GM18505 (cell line): Measurements from ENCODE around the gene POU2F1.

ENCODE experiments used
- ATAC-seq: cut with Tn5 transposase; IDR thresholded peaks from one replicate; pipeline ENCODE4 v1.9.1; 2021; ENCODE audit not compliant: unreplicated experiment
- POLR2A ChIP-seq: IDR thresholded peaks from 4 replicates; pipeline ENCODE4 v1.6.1; 2011; ENCODE audit warnings: borderline replicate concordance; ENCODE audit not compliant: insufficient read depth, insufficient read length; ENCODE audit errors: extremely low read depth

Gene POU2F1

DNA sequence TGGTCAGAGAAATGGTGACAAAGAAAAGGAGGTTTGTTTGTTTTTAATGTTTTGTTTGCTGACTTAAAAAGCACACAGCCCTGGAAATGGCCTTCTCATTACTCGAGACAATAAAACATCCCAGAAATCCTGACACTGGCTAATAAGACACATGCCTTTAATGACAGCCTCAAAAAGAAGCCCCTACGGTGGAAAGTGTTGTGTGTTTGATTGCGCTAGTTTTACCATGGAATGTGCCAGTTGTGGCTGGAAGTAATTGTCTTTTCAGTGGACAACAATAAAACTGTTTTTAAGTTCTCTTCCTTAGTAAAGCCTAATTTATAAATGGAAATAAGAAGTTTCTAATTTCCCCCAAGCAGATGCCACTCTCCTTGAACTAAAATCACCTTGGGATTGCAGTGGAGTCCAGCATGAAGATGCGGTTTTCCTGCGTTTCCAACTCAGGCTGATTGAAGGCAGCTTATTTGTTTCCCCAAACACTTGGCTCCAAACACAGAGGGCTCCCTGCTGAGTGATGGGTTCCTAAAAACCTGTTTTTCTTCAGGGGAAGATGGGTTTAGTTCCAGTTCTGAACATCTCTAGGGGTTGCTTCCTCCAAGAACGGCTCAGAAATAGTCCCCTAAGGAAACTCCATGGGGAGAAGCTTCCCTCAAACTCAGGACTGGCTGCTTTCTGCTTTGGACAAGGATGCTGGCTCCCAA, 243.3 kb downstream of the POU2F1 start:
- TF ChIP-seq POLR2A, result no peak
- no peak for ATAC-seq

DNA sequence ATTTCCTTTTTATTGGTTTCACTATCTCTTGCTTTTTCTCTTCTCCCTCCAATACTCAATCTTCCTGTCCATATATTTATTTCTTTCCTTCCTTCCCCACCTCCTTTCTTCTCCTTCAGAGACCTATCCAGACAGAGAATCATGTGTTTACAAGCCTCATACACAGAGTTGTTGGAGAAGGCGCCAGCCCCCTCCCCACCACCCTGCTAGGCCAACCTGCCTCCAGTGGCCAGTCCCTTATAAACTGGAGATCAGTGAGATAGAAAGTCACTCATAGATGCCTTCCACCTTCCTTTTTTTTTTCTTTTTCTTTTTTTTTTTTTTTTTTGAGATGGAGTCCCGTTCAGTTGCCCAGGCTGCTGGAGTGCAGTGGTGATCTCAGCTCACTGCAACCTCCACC, 244.3 kb downstream of the POU2F1 start:
- ATAC-seq, result no peak
- no peak for TF ChIP-seq POLR2A

DNA sequence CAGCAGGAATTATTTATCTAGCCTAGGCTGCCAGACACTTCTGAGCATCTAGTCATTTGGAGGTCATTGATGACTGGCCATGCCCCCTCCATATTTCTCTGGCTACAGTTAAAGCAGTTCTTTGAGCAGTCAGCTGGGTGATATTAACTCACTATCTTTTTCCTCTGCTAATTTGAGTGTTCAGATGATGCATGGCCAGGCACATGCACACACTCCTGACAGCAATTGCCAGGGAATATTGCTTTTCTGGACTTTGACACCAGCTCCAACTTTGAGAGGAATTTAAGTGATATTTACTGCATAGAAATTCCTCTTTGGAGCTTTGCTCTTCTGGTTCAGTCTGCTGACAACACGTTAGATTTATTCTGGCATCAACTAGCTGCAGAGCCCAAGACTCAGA, 245.1 kb downstream of the POU2F1 start:
- no peak for ATAC-seq
- no peak for TF ChIP-seq POLR2A

DNA sequence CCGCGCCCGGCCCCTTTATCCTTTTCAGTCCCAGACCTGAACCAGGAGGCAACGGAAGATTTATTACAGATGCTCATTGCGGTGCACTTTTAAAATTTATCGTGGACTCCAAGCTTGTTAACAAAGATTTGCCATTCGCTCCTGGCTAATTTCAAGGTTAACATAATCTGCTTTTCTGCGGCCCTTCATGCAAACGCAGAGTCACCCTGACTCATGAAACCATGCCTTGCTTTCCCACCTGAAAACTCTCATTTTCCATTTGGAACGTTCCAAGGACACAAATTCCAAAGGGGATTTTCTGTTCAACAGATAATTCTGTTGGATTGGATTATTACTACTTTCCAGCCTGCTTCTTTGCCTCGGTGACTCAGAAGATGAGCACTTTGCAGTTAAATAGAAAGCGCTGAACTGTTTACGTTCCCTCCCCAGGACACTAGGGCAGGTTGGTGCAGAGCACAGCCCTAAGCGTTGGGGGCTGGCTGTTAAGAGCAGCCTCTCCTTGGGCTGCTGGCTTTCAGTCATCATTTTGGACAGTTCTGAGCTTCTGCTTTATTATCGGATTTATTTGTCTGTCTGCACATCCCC, 246.5 kb downstream of the POU2F1 start:
- ATAC-seq, result no peak
- no peak for TF ChIP-seq POLR2A

DNA sequence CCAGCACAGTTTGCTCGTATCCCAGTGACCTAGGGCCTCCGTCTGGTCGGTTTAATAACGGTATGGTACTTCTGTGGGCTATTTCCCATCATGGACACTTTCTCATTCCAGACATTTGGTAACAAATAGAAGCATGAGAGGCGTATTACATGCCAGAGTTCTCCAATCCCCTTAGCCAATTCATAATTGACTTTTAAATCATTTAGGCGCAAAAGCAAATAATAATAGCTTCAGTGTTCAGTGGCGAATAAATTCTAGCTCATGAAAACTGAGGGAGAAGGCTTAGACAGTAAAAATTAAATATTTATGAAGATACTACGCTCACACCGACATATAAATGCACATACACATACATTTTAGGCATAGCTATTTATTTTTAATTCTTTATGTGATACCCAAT, 247.1 kb downstream of the POU2F1 start:
- no peak for ATAC-seq
- TF ChIP-seq POLR2A, result no peak

DNA sequence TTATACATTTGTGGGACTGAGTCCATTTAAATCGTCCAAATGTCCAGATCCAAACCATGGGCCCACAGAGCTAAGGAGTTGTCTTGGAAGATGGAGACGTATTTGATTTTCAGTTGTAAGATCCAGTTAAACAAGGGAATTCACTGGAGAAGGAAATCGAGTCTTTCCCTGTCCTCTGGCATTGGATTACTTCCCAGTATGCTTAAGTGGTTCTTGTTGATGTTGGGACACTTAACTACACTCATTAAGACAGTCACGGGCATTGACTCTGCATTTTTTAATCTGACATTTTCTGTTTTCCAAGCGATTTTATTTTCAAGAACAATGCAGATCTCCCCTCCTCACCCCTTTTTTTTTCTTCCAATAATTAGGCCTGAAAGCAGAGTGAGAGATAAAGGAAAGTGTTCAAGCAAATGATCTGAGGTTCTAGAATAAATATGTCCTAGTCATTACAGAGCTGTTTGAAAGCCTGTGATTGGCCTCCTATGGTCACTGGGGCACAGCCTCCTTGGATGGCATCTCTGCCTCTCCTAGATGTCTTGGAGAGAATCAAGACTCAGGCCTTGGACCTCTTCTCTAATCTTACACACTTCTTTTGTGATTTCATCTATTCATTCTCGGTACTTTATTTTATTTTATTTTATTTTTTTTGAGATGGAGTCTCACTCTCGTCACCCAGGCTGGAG, 248.7 kb downstream of the POU2F1 start:
- no peak for ATAC-seq
- no peak for TF ChIP-seq POLR2A

DNA sequence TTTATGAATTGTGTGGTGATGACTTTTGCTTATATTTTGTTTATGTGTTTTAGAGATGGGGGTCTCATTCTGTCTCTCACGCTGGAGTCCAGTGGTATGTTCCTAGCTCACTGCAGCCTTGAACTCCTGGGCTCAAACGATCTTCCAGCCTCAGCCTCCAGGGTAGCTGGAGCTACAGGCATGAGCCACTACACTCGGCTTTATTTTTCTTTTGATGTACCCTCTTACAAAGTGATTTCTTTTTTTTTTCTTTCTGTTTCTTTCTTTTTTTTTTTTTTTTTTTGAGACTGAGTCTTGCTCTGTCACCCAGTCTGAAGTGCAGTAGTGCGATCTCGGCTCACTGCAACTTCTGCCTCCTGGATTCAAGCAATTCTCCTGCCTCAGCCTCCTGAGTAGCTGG, 250.9 kb downstream of the POU2F1 start:
- ATAC-seq, result no peak

DNA sequence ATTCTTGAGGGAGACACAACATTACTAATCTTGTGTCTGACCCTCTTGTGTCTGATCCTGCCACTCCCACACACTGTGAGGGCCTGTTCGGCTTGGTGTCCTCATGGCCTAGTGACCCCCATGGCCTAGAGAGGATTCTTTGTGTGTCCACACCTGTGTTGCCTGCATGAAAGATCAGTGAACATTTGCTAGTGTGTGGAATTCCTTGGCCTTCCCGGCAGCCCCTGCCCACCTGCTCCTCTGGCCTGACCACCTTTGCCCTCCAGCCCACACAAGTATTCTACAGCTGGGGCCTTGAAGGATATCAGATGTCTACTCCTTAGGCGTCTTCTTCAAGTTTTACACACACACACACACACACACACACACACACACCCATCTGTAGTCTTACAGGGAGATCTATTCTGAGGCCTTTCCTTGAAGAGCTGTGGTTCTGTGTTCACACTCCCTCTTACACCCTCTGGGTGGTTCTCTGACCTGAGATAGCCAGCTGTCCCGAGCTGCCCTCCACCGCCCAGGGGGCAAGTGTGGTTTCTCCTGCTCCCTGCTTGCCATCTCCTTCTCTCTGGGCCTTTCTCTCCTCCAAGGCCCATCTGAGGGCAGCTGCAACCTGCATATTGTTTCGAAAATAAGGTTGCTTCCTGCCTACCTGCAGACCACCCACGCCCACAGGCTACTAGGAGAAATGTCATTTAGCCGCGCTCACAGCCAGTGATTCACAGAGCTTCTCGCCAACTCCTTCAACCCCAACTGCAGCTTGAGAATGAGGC, 252.3 kb downstream of the POU2F1 start:
- no peak for ATAC-seq
- TF ChIP-seq POLR2A, result no peak

More for the DNA sequence above, 250.9 kb downstream of the POU2F1 start:
- no peak for TF ChIP-seq POLR2A

DNA sequence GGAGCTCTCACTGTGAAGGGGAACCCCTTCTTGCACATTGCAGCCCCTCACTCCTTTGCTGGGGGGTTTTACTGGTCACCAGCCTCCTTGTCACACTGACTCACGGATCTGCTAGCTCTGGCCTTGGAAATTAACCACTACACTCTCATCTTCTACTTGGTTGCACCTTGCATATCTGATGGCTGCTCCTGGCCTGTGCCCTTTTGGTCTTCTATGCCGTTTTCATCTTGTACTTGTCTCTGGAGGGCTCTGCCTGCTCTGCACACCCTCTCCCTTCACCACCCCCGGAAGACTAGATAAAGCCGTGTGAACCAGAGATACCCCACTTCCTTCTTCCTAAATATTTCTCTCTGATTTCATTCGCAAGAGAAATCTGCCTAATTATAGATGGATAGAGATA, 253.1 kb downstream of the POU2F1 start:
- ATAC-seq, result no peak

DNA sequence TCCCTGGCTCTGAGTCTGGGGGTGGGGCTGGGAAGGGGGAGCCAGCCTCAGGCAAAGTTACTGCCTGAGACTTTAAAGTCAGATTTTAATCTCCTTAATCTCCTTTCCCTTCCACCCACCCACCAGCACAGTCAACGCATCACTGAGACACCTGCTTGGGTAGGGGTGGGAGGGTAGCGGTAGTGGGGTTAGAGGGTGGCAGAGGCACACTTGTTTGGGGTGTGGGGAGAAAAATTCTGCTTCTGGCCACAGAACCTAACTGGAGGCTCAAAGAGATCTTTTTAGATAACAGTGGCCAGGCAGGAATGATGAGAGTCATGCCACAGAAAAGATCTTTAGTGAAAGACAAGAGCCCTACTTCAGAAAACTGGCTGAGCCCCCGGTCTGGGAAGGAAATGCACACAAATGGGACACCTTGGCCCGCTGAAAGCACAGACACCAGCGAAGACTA, 253.5 kb downstream of the POU2F1 start:
- no peak for TF ChIP-seq POLR2A
- no peak for ATAC-seq

More for the DNA sequence above, 253.1 kb downstream of the POU2F1 start:
- no peak for TF ChIP-seq POLR2A

DNA sequence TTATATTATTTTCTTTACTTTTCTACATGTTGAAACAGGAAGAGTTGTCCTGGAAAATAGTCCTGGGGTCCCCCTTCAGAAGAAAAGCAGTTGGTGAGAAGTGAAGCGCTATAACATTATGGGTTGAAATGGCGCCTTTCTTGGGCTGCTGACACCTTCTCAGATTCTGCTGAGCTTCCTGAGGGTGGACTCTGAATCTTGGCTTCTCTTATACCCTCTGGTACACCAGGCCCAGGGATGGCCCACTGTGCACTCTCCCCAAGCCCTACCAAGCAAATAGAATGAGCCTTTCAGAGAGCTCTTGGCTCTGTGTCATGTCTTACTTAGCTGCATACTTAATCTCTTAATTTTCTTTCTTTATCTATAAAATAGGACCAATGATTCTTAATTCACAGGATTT, 255.4 kb downstream of the POU2F1 start:
- no peak for TF ChIP-seq POLR2A
- no peak for ATAC-seq
